Stimulated activated CD8-positive, alpha-beta memory T cell treated with anti-CD3 and anti-CD28 coated beads, Interleukin-2, amount 100 ng/mL, for 1 hour (primary cell): Measurements from ENCODE around the gene RGS6.

Source experiments
- DNase-seq, 2 donors: peaks; one replicate each; pipeline ENCODE4 v3.0.0-alpha.2; 2020; ENCODE audit warnings: low read depth in 2 of 2

The RGS6 gene

GRCh38 chr14:72550513-72550912, 618.3 kb downstream of the RGS6 start:
- DNase-seq = no peak

GRCh38 chr14:72552236-72552635, 620.0 kb downstream of the RGS6 start:
- no peak for DNase-seq

- DNase-seq = no peak
Measured at GRCh38 chr14:72553161-72553560, 620.9 kb downstream of the RGS6 start.

GRCh38 chr14:72553656-72554055, 621.4 kb downstream of the RGS6 start:
- no peak for DNase-seq

- no peak for DNase-seq
Measured at GRCh38 chr14:72554401-72554800, 622.2 kb downstream of the RGS6 start.

GRCh38 chr14:72554994-72555608, 622.9 kb downstream of the RGS6 start:
- DNase-seq = no peak

GRCh38 chr14:72555609-72556000, 623.4 kb downstream of the RGS6 start:
- no peak for DNase-seq

- DNase-seq = no peak
Measured at GRCh38 chr14:72557671-72558070, 625.4 kb downstream of the RGS6 start.

- no peak for DNase-seq
Measured at GRCh38 chr14:72558721-72559120, 626.5 kb downstream of the RGS6 start.

- DNase-seq = no peak
Measured at GRCh38 chr14:72559202-72559601, 627.0 kb downstream of the RGS6 start.

- no peak for DNase-seq
Measured at GRCh38 chr14:72559669-72560255, 627.5 kb downstream of the RGS6 start.

- no peak for DNase-seq
Measured at GRCh38 chr14:72560331-72560730, 628.1 kb downstream of the RGS6 start.

GRCh38 chr14:72560889-72561493, 628.8 kb downstream of the RGS6 start:
- DNase-seq = no peak

GRCh38 chr14:72562300-72562699, 630.1 kb downstream of the RGS6 start:
- DNase-seq = no peak

- no peak for DNase-seq
Measured at GRCh38 chr14:72563676-72564075, 631.4 kb downstream of the RGS6 start.

- no peak for DNase-seq
Measured at GRCh38 chr14:72565149-72565559, 632.9 kb downstream of the RGS6 start.

GRCh38 chr14:72565917-72566316, 633.7 kb downstream of the RGS6 start:
- DNase-seq = no peak

GRCh38 chr14:72567226-72567625, 635.0 kb downstream of the RGS6 start:
- no peak for DNase-seq

- no peak for DNase-seq
Measured at GRCh38 chr14:72568296-72568992, 636.2 kb downstream of the RGS6 start.

GRCh38 chr14:72573725-72574417, 641.6 kb downstream of the RGS6 start:
- no peak for DNase-seq

GRCh38 chr14:72574715-72575114, 642.5 kb downstream of the RGS6 start:
- no peak for DNase-seq

- no peak for DNase-seq
Measured at GRCh38 chr14:72576258-72576657, 644.0 kb downstream of the RGS6 start.
